OCI-LY7 (cell line): ENCODE data around the gene P2RY8. TPM values are rescaled to one million over a fixed set of nuclear protein-coding genes. Genes with fewer than 3 reads are reported as not detected.

Experiments
- BruUV-seq: library from RNA; stranded (reverse); fragments of 400-500 nt; replicated peaks from 2 replicates; lab custom pipeline; 2021; lab: Mats Ljungman, UMichigan
- CTCF ChIA-PET: fragments of 300-600 bp; sonication (Branson Sonifier 250); formaldehyde crosslinking; loops from one replicate; lab custom pipeline; 2022; ENCODE audit warnings: antibody characterized with exemption; ENCODE audit not compliant: unreplicated experiment; lab: Charles Lee
- POLR2A ChIA-PET: fragments of 300-600 bp; sonication (Branson Sonifier 250); formaldehyde crosslinking; loops from one replicate; lab custom pipeline; 2022; ENCODE audit warnings: antibody characterized with exemption; lab: Charles Lee
- DNase-seq: peaks from one replicate; pipeline ENCODE4 v3.0.0-alpha.2; 2015; ENCODE audit warnings: low spot score
- H2AFZ ChIP-seq: fragments of 200-600 bp; sonication (generic), shearing (Covaris generic); 2 replicates; pipeline ENCODE4 v1.6.1; 2014; ENCODE audit warnings: mild to moderate bottlenecking, antibody characterized with exemption, low read length, moderate library complexity
- H3K27ac ChIP-seq: fragments of 200-600 bp; sonication (generic); 2 replicates; pipeline ENCODE4 v1.5.1; 2014; ENCODE audit warnings: mixed run types, low read depth, mild to moderate bottlenecking, moderate library complexity, low read length, inconsistent platforms; ENCODE audit not compliant: poor library complexity, severe bottlenecking
- H3K36me3 ChIP-seq: fragments of 200-600 bp; sonication (generic); 2 replicates; pipeline ENCODE4 v1.6.1; 2014; ENCODE audit warnings: mild to moderate bottlenecking, antibody characterized with exemption, low read length, moderate library complexity, mixed read lengths; ENCODE audit not compliant: insufficient read depth
- H3K4me1 ChIP-seq: fragments of 200-600 bp; sonication (generic); 2 replicates; pipeline ENCODE4 v1.5.1; 2014; ENCODE audit warnings: mild to moderate bottlenecking, low read length; ENCODE audit not compliant: insufficient read depth, poor library complexity, severe bottlenecking
- H3K4me2 ChIP-seq: fragments of 200-600 bp; sonication (generic); 2 replicates; pipeline ENCODE4 v1.6.1; 2014; ENCODE audit warnings: mild to moderate bottlenecking, low read length
- H3K4me3 ChIP-seq: fragments of 200-600 bp; sonication (generic); 2 replicates; pipeline ENCODE4 v1.5.1; 2014; ENCODE audit warnings: mild to moderate bottlenecking, low read depth, low read length; ENCODE audit not compliant: poor library complexity, severe bottlenecking
- H3K79me2 ChIP-seq: fragments of 200-600 bp; sonication (generic); 2 replicates; pipeline ENCODE4 v1.6.1; 2016; ENCODE audit warnings: low read depth, mild to moderate bottlenecking, low read length, moderate library complexity, mixed read lengths; ENCODE audit not compliant: insufficient read depth
- H3K9me2 ChIP-seq: fragments of 200-600 bp; sonication (generic); 2 replicates; pipeline ENCODE4 v1.6.1; 2016; ENCODE audit warnings: mild to moderate bottlenecking, low read length, mixed read lengths; ENCODE audit not compliant: insufficient read depth
- H3K9me3 ChIP-seq: fragments of 200-600 bp; sonication (generic); 2 replicates; pipeline ENCODE4 v1.6.1; 2014; ENCODE audit warnings: mild to moderate bottlenecking, mixed run types, low read length, mixed read lengths
- H4K20me1 ChIP-seq: fragments of 200-600 bp; sonication (generic); 2 replicates; pipeline ENCODE4 v1.6.1; 2014; ENCODE audit warnings: mild to moderate bottlenecking, antibody characterized with exemption, low read length, moderate library complexity, mixed read lengths; ENCODE audit not compliant: insufficient read depth
- EZH2phosphoT487 ChIP-seq: fragments of 200-600 bp; sonication (generic); IDR thresholded peaks from 2 replicates; pipeline ENCODE4 v1.6.1; 2018; ENCODE audit warnings: low read depth, borderline replicate concordance, mild to moderate bottlenecking, mixed run types, antibody characterized with exemption, low read length, moderate library complexity, mixed read lengths
- intact Hi-C: fragments of 100-400 bp; cut with micrococcal nuclease; formaldehyde crosslinking; loops from one replicate; pipeline ENCODE4 v1.10.0; 2022; ENCODE audit not compliant: unreplicated experiment
- total RNA-seq, 2 experiments: library from RNA; depleted of rRNA in 1 of 2; stranded (reverse); fragments of >200 nt in 1 of 2; shearing (Covaris generic) in 1 of 2; gene quantifications; 2 replicates each; pipeline ENCODE4 v1.2.3, GENCODE V29; 2014 to 2022

Gene P2RY8
- total RNA-seq, 2 experiments from 2014 or later, result 110 to 149 TPM

GRCh38 chrX:1416327-1416784, 120.6 kb downstream of the P2RY8 start:
- H3K79me2 ChIP-seq, result no peaks in the 10 kb centered on the region
- intact Hi-C loops, result no loop called here
- no peak overlapping the region for H3K27ac ChIP-seq
- no peak for TF ChIP-seq EZH2phosphoT487
- ChIA-PET POLR2A (no interaction called here), CTCF (no interaction called here)
- H3K4me3 ChIP-seq, result no peak overlapping the region
- no peaks in the 10 kb centered on the region for H3K4me1 ChIP-seq
- no peaks in the 10 kb centered on the region for H3K9me2 ChIP-seq
- no peaks in the 10 kb centered on the region for H4K20me1 ChIP-seq
- peaks cover 2% of the 10 kb centered on the region; the same call in 1 of the 2 replicates for H3K9me3 ChIP-seq
- peaks cover 92% of the 10 kb centered on the region for H3K36me3 ChIP-seq
- H3K4me2 ChIP-seq, result no peak overlapping the region
- DNase-seq, result no peak
- BruUV-seq, result no TSS peak
- no peak overlapping the region for H2AFZ ChIP-seq

Other genes starting within 250 kb of the P2RY8 start
- gene IL3RA, start 200.4 kb downstream of the P2RY8 start, total RNA-seq (2014; rRNA removed; shearing (Covaris generic)), result not detected in 2 replicates
- gene IL3RA, start 200.4 kb downstream of the P2RY8 start, total RNA-seq (2022), result not detected in 2 replicates
- gene SLC25A6, start 145.1 kb downstream of the P2RY8 start, total RNA-seq (2014; rRNA removed; shearing (Covaris generic)), result 196 and 211 TPM in 2 replicates
- 444 and 492 TPM in 2 replicates for gene SLC25A6, start 145.1 kb downstream of the P2RY8 start, total RNA-seq (2022)
- 17.2 and 17.6 TPM in 2 replicates for gene ASMTL, start 84.3 kb downstream of the P2RY8 start, total RNA-seq (2014; rRNA removed; shearing (Covaris generic))
- gene ASMTL, start 84.3 kb downstream of the P2RY8 start, total RNA-seq (2022), result 32.8 and 37.0 TPM in 2 replicates
- 61.8 and 64.2 TPM in 2 replicates for gene AKAP17A, start 54.4 kb upstream of the P2RY8 start, total RNA-seq (2014; rRNA removed; shearing (Covaris generic))
- gene AKAP17A, start 54.4 kb upstream of the P2RY8 start, total RNA-seq (2022), result 60.6 and 64.9 TPM in 2 replicates
- gene ASMT, start 77.9 kb upstream of the P2RY8 start, total RNA-seq (2014; rRNA removed; shearing (Covaris generic)), result 0.15 and 0.16 TPM in 2 replicates
- gene ASMT, start 77.9 kb upstream of the P2RY8 start, total RNA-seq (2022), result not detected in 2 replicates